ENCODE results near the gene NDUFAF8. TPM values are rescaled to one million over a fixed set of nuclear protein-coding genes. Genes with fewer than 3 reads are reported as not detected.

Gene NDUFAF8
- total RNA-seq, 1 experiment from 2014 or later = 102 TPM

- H3K9ac ChIP-seq (ENCODE audit: low read length) = peak overlapping the region; percentile 98
- no peak for DNase-seq (ENCODE audit: low read depth, low spot score)
- H3K9me3 ChIP-seq (ENCODE audit: control insufficient read depth in 1 of 2, insufficient read depth in 1 of 2, low read depth in 1 of 2, low read length in 2 of 2) = no peaks in the 10 kb centered on the region
- peak overlapping the region; percentile 86 for H3K27ac ChIP-seq (ENCODE audit: low read depth, low read length)
- H4K20me1 ChIP-seq (ENCODE audit: insufficient read depth) = no peaks in the 10 kb centered on the region
- CTCF ChIA-PET = interaction anchor here (2.1 kb wide), 1 partner anchor 18 kb away, joined by 5 read pairs; the partner anchor contains the start of gene CEP131
- H3K79me2 ChIP-seq (ENCODE audit: insufficient read depth, low read length) = peaks cover 50% of the 10 kb centered on the region
- TSS peak; percentile 58 for BruUV-seq (replicated peaks)
- H3K4me3 ChIP-seq (replicated peaks in 1 of 2; ENCODE audit: low read depth in 1 of 2, low read length in 2 of 2) = peak overlapping the region; percentile 94 to 100
- H2AFZ ChIP-seq (ENCODE audit: low read depth, low read length, poor library complexity, severe bottlenecking) = no peak overlapping the region
- TF ChIP-seq JUND (IDR thresholded peaks at IDR 0.05) (no peak), ZFX (IDR thresholded peaks at IDR 0.05) (no peak), CBX3 (IDR thresholded peaks at IDR 0.05; ENCODE audit: low read depth) (no peak), CEBPB (IDR thresholded peaks at IDR 0.05; ENCODE audit: low read depth) (no peak), ATF3 (IDR thresholded peaks at IDR 0.05) (no peak), POLR2AphosphoS5 (IDR thresholded peaks at IDR 0.05; ENCODE audit: low read depth, low read length) (no peak), SIN3A (IDR thresholded peaks at IDR 0.05; ENCODE audit: low read depth) (no peak), EGR1 (IDR thresholded peaks at IDR 0.05; ENCODE audit: low read depth) (no peak), MAX (IDR thresholded peaks at IDR 0.05) (no peak), EZH2 (IDR thresholded peaks at IDR 0.05) (no peak), ELF1 (IDR thresholded peaks at IDR 0.05; ENCODE audit: borderline replicate concordance, low read depth) (no peak)
- no peaks in the 10 kb centered on the region for H3K27me3 ChIP-seq (ENCODE audit: insufficient read depth, low read length)
- H3K4me2 ChIP-seq (ENCODE audit: low read length) = peak overlapping the region; percentile 99
- ATAC-seq = no peak
- intact Hi-C loops (cut with micrococcal nuclease) = loop anchor here (1.0 kb wide), 2 partner anchors 98 to 251 kb away; no protein-coding TSS in a partner anchor
- peaks cover 0 to 10% of the 10 kb centered on the region in 2 experiments; a peak in 1 of 4 replicates for H3K36me3 ChIP-seq (ENCODE audit: control insufficient read depth in 1 of 2, insufficient read depth in 2 of 2, low read length in 2 of 2)
- POLR2A ChIA-PET = no interaction called here
- RAD21 ChIA-PET (ENCODE audit: low non-redundant PET in 1 of 2, low total read pairs in 2 of 2, uncharacterized antibody in 2 of 2, unreplicated experiment in 2 of 2) = no interaction called here
- H3K9me2 ChIP-seq (ENCODE audit: insufficient read depth) = no peaks in the 10 kb centered on the region
- H3K4me1 ChIP-seq (ENCODE audit: control insufficient read depth in 1 of 2, insufficient read depth in 2 of 2, low read length in 2 of 2) = peaks cover 12 to 35% of the 10 kb centered on the region in 2 experiments; a peak in 3 of 4 replicates
Measured at GRCh38 chr17:81240761-81241160, 1.6 kb downstream of the NDUFAF8 start.

- RAD21 ChIA-PET (ENCODE audit: low non-redundant PET in 1 of 2, low total read pairs in 2 of 2, uncharacterized antibody in 2 of 2, unreplicated experiment in 2 of 2) = no interaction called here
- H3K27ac ChIP-seq (ENCODE audit: low read depth, low read length) = peak overlapping the region; percentile 86
Measured at GRCh38 chr17:81241203-81241602, 2.1 kb downstream of the NDUFAF8 start.

More at GRCh38 chr17:81241203-81241602, 2.1 kb downstream of the NDUFAF8 start:
- Histone ChIP-seq H4K20me1 (ENCODE audit: insufficient read depth) (no peaks in the 10 kb centered on the region), H3K36me3 (ENCODE audit: control insufficient read depth in 1 of 2, insufficient read depth in 2 of 2, low read length in 2 of 2) (peaks cover 2 to 10% of the 10 kb centered on the region in 2 experiments; a peak in 1 of 4 replicates), H3K4me2 (ENCODE audit: low read length) (peak overlapping the region; percentile 99), H3K27me3 (ENCODE audit: insufficient read depth, low read length) (no peaks in the 10 kb centered on the region), H3K9ac (ENCODE audit: low read length) (no peak overlapping the region), H3K79me2 (ENCODE audit: insufficient read depth, low read length) (peaks cover 50% of the 10 kb centered on the region), H3K4me3 (replicated peaks in 1 of 2; ENCODE audit: low read depth in 1 of 2, low read length in 2 of 2) (no peak overlapping the region), H3K9me2 (ENCODE audit: insufficient read depth) (no peaks in the 10 kb centered on the region), H2AFZ (ENCODE audit: low read depth, low read length, poor library complexity, severe bottlenecking) (no peak overlapping the region), H3K4me1 (ENCODE audit: control insufficient read depth in 1 of 2, insufficient read depth in 2 of 2, low read length in 2 of 2) (peaks cover 12 to 35% of the 10 kb centered on the region in 2 experiments; a peak in 3 of 4 replicates), H3K9me3 (ENCODE audit: control insufficient read depth in 1 of 2, insufficient read depth in 1 of 2, low read depth in 1 of 2, low read length in 2 of 2) (no peaks in the 10 kb centered on the region)
- DNase-seq (ENCODE audit: low read depth, low spot score) (no peak), ATAC-seq (no peak)
- CTCF ChIA-PET = no interaction called here
- BruUV-seq (replicated peaks) = no TSS peak
- TF ChIP-seq ZBTB33 (IDR thresholded peaks at IDR 0.05; ENCODE audit: extremely low read depth, insufficient replicate concordance, low read length) (no peak), ZFX (IDR thresholded peaks at IDR 0.05) (no peak), POLR2AphosphoS5 (IDR thresholded peaks at IDR 0.05; ENCODE audit: low read depth, low read length) (no peak; the same call in 1 of the 2 replicates), EZH2phosphoT487 (IDR thresholded peaks at IDR 0.05; ENCODE audit: borderline replicate concordance) (no peak), TCF7L2 (IDR thresholded peaks at IDR 0.05; ENCODE audit: borderline replicate concordance, extremely low read depth, insufficient read depth, insufficient read length) (no peak), ZNF274 (IDR thresholded peaks at IDR 0.05; ENCODE audit: low read depth, low read length) (no peak), EGR1 (IDR thresholded peaks at IDR 0.05; ENCODE audit: low read depth) (no peak), ATF3 (IDR thresholded peaks at IDR 0.05) (no peak)
- intact Hi-C loops (cut with micrococcal nuclease) = loop anchor here (1.0 kb wide), 2 partner anchors 99 to 252 kb away; no protein-coding TSS in a partner anchor
- POLR2A ChIA-PET = no interaction called here

Measured in HCT116 (cell line).